MM.1S (cell line): Measurements from ENCODE around the gene WDR72.
A peak's percentile ranks its signal among the peaks of the same experiment; 100 is the strongest.

Experiments used
- DNase-seq: peaks from one replicate; pipeline ENCODE4 v3.0.0-alpha.2; 2015
- H2AFZ ChIP-seq: fragments of 300-600 bp; sonication (generic); 2 replicates; pipeline ENCODE4 v1.6.0; 2016; ENCODE audit warnings: antibody characterized with exemption, low read length
- H3F3A ChIP-seq: fragments of 300-600 bp; sonication (generic); 2 replicates; pipeline ENCODE4 v1.6.1; 2016; ENCODE audit warnings: mild to moderate bottlenecking, antibody characterized with exemption, low read length, moderate library complexity, mixed read lengths; ENCODE audit not compliant: insufficient read depth
- H3K27ac ChIP-seq: fragments of 300-600 bp; sonication (generic); 2 replicates; pipeline ENCODE4 v1.5.1; 2016; ENCODE audit warnings: mild to moderate bottlenecking, low read length
- H3K27me3 ChIP-seq: fragments of 300-600 bp; sonication (generic); replicated peaks from 2 replicates; pipeline ENCODE4 v1.6.0; 2016; ENCODE audit warnings: low read length; ENCODE audit not compliant: insufficient read depth
- H3K36me3 ChIP-seq: fragments of 300-600 bp; sonication (generic); replicated peaks from 2 replicates; pipeline ENCODE4 v1.6.1; 2016; ENCODE audit warnings: mild to moderate bottlenecking, low read length, mixed read lengths; ENCODE audit not compliant: insufficient read depth
- H3K4me1 ChIP-seq: fragments of 300-600 bp; sonication (generic); 2 replicates; pipeline ENCODE4 v1.6.1; 2016; ENCODE audit warnings: low read length, mixed read lengths
- H3K4me2 ChIP-seq: fragments of 300-600 bp; sonication (generic); 2 replicates; pipeline ENCODE4 v1.6.0; 2016; ENCODE audit warnings: low read depth, low read length
- H3K4me3 ChIP-seq: fragments of 300-600 bp; sonication (generic); 2 replicates; pipeline ENCODE4 v1.5.1; 2016; ENCODE audit warnings: low read length, mixed read lengths
- H3K79me2 ChIP-seq: fragments of 300-600 bp; sonication (generic); 2 replicates; pipeline ENCODE4 v1.6.1; 2016; ENCODE audit warnings: mixed run types, low read length, mixed read lengths
- H3K9ac ChIP-seq: fragments of 300-600 bp; sonication (generic); 2 replicates; pipeline ENCODE4 v1.6.1; 2016; ENCODE audit warnings: low read length, mixed read lengths
- H3K9me2 ChIP-seq: fragments of 300-600 bp; sonication (generic); replicated peaks from 2 replicates; pipeline ENCODE4 v1.6.1; 2016; ENCODE audit warnings: mild to moderate bottlenecking, low read length, mixed read lengths; ENCODE audit not compliant: insufficient read depth
- H3K9me3 ChIP-seq: fragments of 300-600 bp; sonication (generic); replicated peaks from 2 replicates; pipeline ENCODE4 v1.6.1; 2016; ENCODE audit warnings: mild to moderate bottlenecking, low read length, mixed read lengths; ENCODE audit not compliant: insufficient read depth
- H4K20me1 ChIP-seq: fragments of 300-600 bp; sonication (generic); 2 replicates; pipeline ENCODE4 v1.6.1; 2016; ENCODE audit warnings: mild to moderate bottlenecking, low read length, moderate library complexity, mixed read lengths; ENCODE audit not compliant: insufficient read depth
- CTCF ChIP-seq: fragments of 300-600 bp; sonication (generic); IDR thresholded peaks from 2 replicates; pipeline ENCODE4 v1.5.1; 2016; ENCODE audit warnings: antibody characterized with exemption, low read length, mixed read lengths
- EZH2 ChIP-seq: fragments of 300-600 bp; sonication (generic); optimal IDR thresholded peaks from 2 replicates; pipeline ENCODE3; 2017; ENCODE audit warnings: low read depth, mild to moderate bottlenecking, antibody characterized with exemption, low read length, mixed read lengths
- EZH2phosphoT487 ChIP-seq: fragments of 300-600 bp; sonication (generic); IDR thresholded peaks from 2 replicates; pipeline ENCODE4 v1.6.1; 2018; ENCODE audit warnings: antibody characterized with exemption, low read length

Gene WDR72

GRCh38 chr15:53739187-53739586 is 20.3 kb downstream of the WDR72 start:
- Histone ChIP-seq H3K27me3 (no peaks in the 10 kb centered on the region), H3F3A (no peaks in the 10 kb centered on the region), H3K36me3 (no peaks in the 10 kb centered on the region), H4K20me1 (no peaks in the 10 kb centered on the region), H3K4me2 (no peak overlapping the region), H3K4me3 (no peak overlapping the region), H3K79me2 (no peaks in the 10 kb centered on the region), H3K9me2 (no peaks in the 10 kb centered on the region), H3K9me3 (no peaks in the 10 kb centered on the region), H2AFZ (no peak overlapping the region), H3K9ac (no peak overlapping the region), H3K4me1 (no peaks in the 10 kb centered on the region), H3K27ac (no peak overlapping the region)
- TF ChIP-seq EZH2 (no peak), CTCF (no peak), EZH2phosphoT487 (no peak)
- no peak for DNase-seq

GRCh38 chr15:53721334-53722087 is 38.0 kb downstream of the WDR72 start:
- H3K9me2 ChIP-seq = no peaks in the 10 kb centered on the region
- no peak overlapping the region for H3K4me2 ChIP-seq
- no peak overlapping the region for H3K9ac ChIP-seq
- no peaks in the 10 kb centered on the region for H4K20me1 ChIP-seq
- no peaks in the 10 kb centered on the region for H3K4me1 ChIP-seq
- no peak overlapping the region for H3K4me3 ChIP-seq
- no peak for DNase-seq
- H3K36me3 ChIP-seq = no peaks in the 10 kb centered on the region
- H3K79me2 ChIP-seq = no peaks in the 10 kb centered on the region
- H3K27me3 ChIP-seq = no peaks in the 10 kb centered on the region
- no peaks in the 10 kb centered on the region for H3F3A ChIP-seq
- no peak overlapping the region for H2AFZ ChIP-seq
- TF ChIP-seq CTCF (no peak), EZH2phosphoT487 (no peak), EZH2 (no peak)
- H3K27ac ChIP-seq = no peak overlapping the region
- H3K9me3 ChIP-seq = no peaks in the 10 kb centered on the region

GRCh38 chr15:53716909-53717876 is 42.3 kb downstream of the WDR72 start:
- H3K9me3 ChIP-seq = no peaks in the 10 kb centered on the region
- no peaks in the 10 kb centered on the region for H3K4me1 ChIP-seq
- peak; percentile 34 for TF ChIP-seq CTCF
- TF ChIP-seq EZH2phosphoT487 = no peak
- no peak for TF ChIP-seq EZH2
- H3K9me2 ChIP-seq = no peaks in the 10 kb centered on the region
- H3K79me2 ChIP-seq = no peaks in the 10 kb centered on the region
- no peak overlapping the region for H3K9ac ChIP-seq
- H3K4me2 ChIP-seq = no peak overlapping the region
- no peak overlapping the region for H3K27ac ChIP-seq
- no peaks in the 10 kb centered on the region for H4K20me1 ChIP-seq
- H3K36me3 ChIP-seq = no peaks in the 10 kb centered on the region
- H3F3A ChIP-seq = no peaks in the 10 kb centered on the region
- H3K27me3 ChIP-seq = no peaks in the 10 kb centered on the region
- no peak overlapping the region for H2AFZ ChIP-seq
- DNase-seq = peak; percentile 32
- H3K4me3 ChIP-seq = no peak overlapping the region
